OCI-LY3 (cell line): ENCODE data around the gene ARHGAP8.

ENCODE experiments used
- H2AFZ ChIP-seq: fragments of 200-600, 300-600 bp; shearing (Covaris generic); 2 replicates; pipeline ENCODE4 v1.6.0; 2014; ENCODE audit warnings: antibody characterized with exemption, low read depth, low read length
- H3K27ac ChIP-seq: fragments of 200-600, 300-600 bp; sonication (generic); 2 replicates; pipeline ENCODE4 v1.5.1; 2014; ENCODE audit warnings: mild to moderate bottlenecking, low read length, moderate library complexity, mixed read lengths
- H3K27me3 ChIP-seq: fragments of 200-600, 300-600 bp; sonication (generic); 2 replicates; pipeline ENCODE4 v1.6.1; 2014; ENCODE audit warnings: low read depth, low read length, mixed read lengths
- H3K36me3 ChIP-seq: fragments of 200-600, 300-600 bp; sonication (generic); replicated peaks from 2 replicates; pipeline ENCODE3; 2014; ENCODE audit warnings: low read depth, low read length, mixed read lengths
- H3K4me1 ChIP-seq: fragments of 300-600, 200-600 bp; sonication (generic); 2 replicates; pipeline ENCODE4 v1.6.1; 2014; ENCODE audit warnings: low read length, mixed read lengths
- H3K4me2 ChIP-seq: fragments of 200-600, 300-600 bp; sonication (generic); 2 replicates; pipeline ENCODE4 v1.6.1; 2014; ENCODE audit warnings: low read length, mixed read lengths
- H3K4me3 ChIP-seq: fragments of 300-600, 200-600 bp; sonication (generic); 2 replicates; pipeline ENCODE4 v1.5.1; 2014; ENCODE audit warnings: antibody characterized with exemption, mild to moderate bottlenecking, low read length, moderate library complexity
- H3K79me2 ChIP-seq: fragments of 300-600, 200-600 bp; shearing (Covaris generic); 2 replicates; pipeline ENCODE4 v1.6.1; 2014; ENCODE audit warnings: mild to moderate bottlenecking, low read length, mixed read lengths
- H3K9ac ChIP-seq: fragments of 300-600, 200-600 bp; shearing (Covaris generic); 2 replicates; pipeline ENCODE4 v1.6.0; 2014; ENCODE audit warnings: mild to moderate bottlenecking, low read length, moderate library complexity
- H3K9me3 ChIP-seq: fragments of 200-600, 300-600 bp; shearing (Covaris generic); 2 replicates; pipeline ENCODE4 v1.6.1; 2014; ENCODE audit warnings: low read length, mixed read lengths; ENCODE audit not compliant: insufficient read depth
- H4K20me1 ChIP-seq: fragments of 200-600, 300-600 bp; sonication (generic); 2 replicates; pipeline ENCODE4 v1.6.1; 2016; ENCODE audit warnings: low read length, mixed read lengths; ENCODE audit not compliant: insufficient read depth
- CTCF ChIP-seq: fragments of 200-600, 300-600 bp; sonication (generic); IDR thresholded peaks from 2 replicates; pipeline ENCODE4 v1.5.1; 2014; ENCODE audit warnings: antibody characterized with exemption, low read length, low read depth
- EZH2phosphoT487 ChIP-seq: fragments of 200-600 bp; shearing (Covaris generic); IDR thresholded peaks from 2 replicates; pipeline ENCODE4 v1.6.1; 2018; ENCODE audit warnings: antibody characterized with exemption, mixed run types, low read depth

ARHGAP8 gene

GRCh38 chr22:44811141-44811540 is 58.8 kb downstream of the ARHGAP8 start:
- H2AFZ ChIP-seq, result no peak overlapping the region
- H3K9me3 ChIP-seq, result no peaks in the 10 kb centered on the region
- no peak overlapping the region for H3K9ac ChIP-seq
- no peaks in the 10 kb centered on the region for H3K36me3 ChIP-seq
- no peaks in the 10 kb centered on the region for H3K79me2 ChIP-seq
- no peaks in the 10 kb centered on the region for H4K20me1 ChIP-seq
- H3K4me2 ChIP-seq, result no peak overlapping the region
- no peak overlapping the region for H3K27ac ChIP-seq
- H3K27me3 ChIP-seq, result peaks cover 12% of the 10 kb centered on the region
- TF ChIP-seq EZH2phosphoT487, result no peak
- TF ChIP-seq CTCF, result no peak
- no peak overlapping the region for H3K4me3 ChIP-seq
- H3K4me1 ChIP-seq, result no peaks in the 10 kb centered on the region

- H3K79me2 ChIP-seq, result no peaks in the 10 kb centered on the region
- no peak overlapping the region for H2AFZ ChIP-seq
- no peaks in the 10 kb centered on the region for H3K9me3 ChIP-seq
- H3K4me1 ChIP-seq, result no peaks in the 10 kb centered on the region
- H3K36me3 ChIP-seq, result no peaks in the 10 kb centered on the region
- no peak overlapping the region for H3K27ac ChIP-seq
- no peak overlapping the region for H3K4me2 ChIP-seq
- peaks cover 11% of the 10 kb centered on the region for H3K27me3 ChIP-seq
- TF ChIP-seq CTCF (no peak), EZH2phosphoT487 (no peak)
- no peak overlapping the region for H3K4me3 ChIP-seq
- H4K20me1 ChIP-seq, result no peaks in the 10 kb centered on the region
- H3K9ac ChIP-seq, result no peak overlapping the region
Observed at GRCh38 chr22:44813416-44813815, 61.0 kb downstream of the ARHGAP8 start.

- H3K27me3 ChIP-seq, result peaks cover 11% of the 10 kb centered on the region
- no peaks in the 10 kb centered on the region for H3K79me2 ChIP-seq
- no peaks in the 10 kb centered on the region for H4K20me1 ChIP-seq
- no peak for TF ChIP-seq CTCF
- TF ChIP-seq EZH2phosphoT487, result no peak
- H3K9me3 ChIP-seq, result no peaks in the 10 kb centered on the region
- H2AFZ ChIP-seq, result no peak overlapping the region
- no peak overlapping the region for H3K4me2 ChIP-seq
- H3K36me3 ChIP-seq, result no peaks in the 10 kb centered on the region
- no peak overlapping the region for H3K27ac ChIP-seq
- H3K4me1 ChIP-seq, result no peaks in the 10 kb centered on the region
- no peak overlapping the region for H3K4me3 ChIP-seq
- H3K9ac ChIP-seq, result no peak overlapping the region
Observed at GRCh38 chr22:44814266-44815098, 62.1 kb downstream of the ARHGAP8 start.

- H3K4me3 ChIP-seq, result no peak overlapping the region
- peaks cover 11% of the 10 kb centered on the region for H3K27me3 ChIP-seq
- H3K4me1 ChIP-seq, result no peaks in the 10 kb centered on the region
- TF ChIP-seq CTCF (no peak), EZH2phosphoT487 (no peak)
- H4K20me1 ChIP-seq, result no peaks in the 10 kb centered on the region
- H3K9ac ChIP-seq, result no peak overlapping the region
- H3K36me3 ChIP-seq, result no peaks in the 10 kb centered on the region
- no peak overlapping the region for H2AFZ ChIP-seq
- H3K27ac ChIP-seq, result no peak overlapping the region
- no peaks in the 10 kb centered on the region for H3K9me3 ChIP-seq
- H3K4me2 ChIP-seq, result no peak overlapping the region
- no peaks in the 10 kb centered on the region for H3K79me2 ChIP-seq
Observed at GRCh38 chr22:44815099-44816070, 63.0 kb downstream of the ARHGAP8 start.
